Measurements from ENCODE around the gene CNOT3.
"Not testable (repeated sequence)": the region's sequence is repeated elsewhere in the genome, so short reads cannot be mapped to it uniquely, and the experiment has no call there.

The CNOT3 gene

GRCh38 chr19:54152267-54152666, 14.7 kb downstream of the CNOT3 start:
- no peak for DNase-seq

- no peak for DNase-seq
Measured at GRCh38 chr19:54152878-54153524, 15.4 kb downstream of the CNOT3 start.

DNA sequence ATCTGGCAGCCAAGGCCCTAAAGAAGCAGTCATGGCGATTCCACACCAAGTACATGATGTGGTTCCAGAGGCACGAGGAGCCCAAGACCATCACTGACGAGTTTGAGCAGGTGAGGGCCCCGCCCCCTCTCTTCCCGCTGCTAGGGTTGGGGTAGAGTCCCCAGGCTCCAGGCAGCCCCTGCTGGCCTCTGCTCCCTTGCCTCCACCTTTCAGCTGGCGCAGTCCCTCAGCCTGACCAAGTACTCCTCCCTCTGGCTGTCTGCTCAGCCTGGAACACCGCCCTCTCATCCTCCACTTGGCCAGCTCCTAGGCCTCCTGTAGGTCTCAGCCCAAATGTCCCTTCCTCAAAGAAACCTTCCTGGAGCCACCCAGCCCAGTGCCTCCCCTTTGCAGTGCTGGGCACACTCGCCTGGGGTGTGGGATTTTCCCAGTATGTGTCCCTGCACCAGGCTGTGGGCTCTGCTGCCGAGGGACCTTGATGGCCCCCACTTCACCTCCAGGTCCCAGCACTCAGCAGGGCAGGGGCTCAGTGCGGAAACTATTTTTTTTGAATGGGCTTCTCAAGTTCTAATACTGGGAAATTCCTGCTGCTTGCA, 16.3 kb downstream of the CNOT3 start:
- DNase-seq: no peak

DNA sequence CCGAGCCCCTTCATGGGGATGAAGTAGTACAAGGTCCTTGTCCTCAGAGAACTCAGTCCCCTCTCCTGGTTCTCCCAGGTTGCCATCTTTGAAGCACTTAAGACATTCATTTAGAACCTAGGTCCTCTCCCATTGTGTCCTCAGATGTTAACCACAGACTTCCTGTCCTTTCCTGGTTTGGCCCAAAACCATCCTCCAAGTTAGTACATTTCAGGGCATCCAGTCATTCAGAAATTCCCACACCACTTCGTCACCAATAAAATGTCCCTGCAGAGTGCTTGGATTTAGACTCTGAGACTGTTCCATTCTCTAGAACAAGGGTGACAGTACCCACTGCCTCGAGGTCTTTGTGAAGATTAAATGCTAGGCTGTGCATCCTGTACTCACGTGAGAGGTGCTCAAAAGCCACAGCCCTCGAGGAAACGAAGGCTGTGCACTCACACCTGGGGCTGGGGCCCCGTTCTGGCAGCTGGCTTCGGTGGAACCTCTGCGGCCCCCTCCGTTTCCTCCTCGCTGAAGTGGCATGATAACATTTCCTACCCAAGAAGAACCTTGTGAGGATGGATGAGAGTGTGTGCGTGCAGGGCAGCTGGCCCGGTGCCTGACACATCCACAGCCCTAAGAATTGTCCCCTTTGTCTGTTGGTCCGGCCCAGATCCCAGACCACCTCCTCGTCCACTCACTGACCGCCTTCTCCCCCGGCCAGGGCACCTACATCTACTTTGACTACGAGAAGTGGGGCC, 17.2 kb downstream of the CNOT3 start:
- no peak for DNase-seq

- DNase-seq: no peak
Measured at GRCh38 chr19:54155694-54156093, 18.1 kb downstream of the CNOT3 start.

DNA sequence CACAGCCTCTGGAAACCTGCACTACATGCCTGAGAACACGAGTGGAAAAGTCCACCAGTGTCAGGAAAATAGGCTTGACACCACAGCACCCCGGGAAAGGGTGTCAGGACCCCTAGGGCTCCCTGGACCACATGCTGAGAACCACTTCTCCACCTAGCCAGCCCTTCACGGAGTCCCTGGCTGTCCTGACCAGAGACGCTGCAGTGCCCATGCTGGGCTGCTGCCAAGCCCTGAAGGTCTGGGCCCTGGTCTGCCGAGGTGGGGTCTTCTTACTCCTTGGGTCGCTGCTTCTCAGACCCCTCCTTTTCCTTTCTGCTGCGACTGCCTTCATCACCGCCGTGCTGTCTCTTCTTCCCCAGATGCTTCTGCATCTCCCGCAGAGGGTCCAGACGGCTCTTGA, 18.9 kb downstream of the CNOT3 start:
- no peak for DNase-seq

- DNase-seq: no peak
Measured at GRCh38 chr19:54156953-54157352, 19.4 kb downstream of the CNOT3 start.

DNA sequence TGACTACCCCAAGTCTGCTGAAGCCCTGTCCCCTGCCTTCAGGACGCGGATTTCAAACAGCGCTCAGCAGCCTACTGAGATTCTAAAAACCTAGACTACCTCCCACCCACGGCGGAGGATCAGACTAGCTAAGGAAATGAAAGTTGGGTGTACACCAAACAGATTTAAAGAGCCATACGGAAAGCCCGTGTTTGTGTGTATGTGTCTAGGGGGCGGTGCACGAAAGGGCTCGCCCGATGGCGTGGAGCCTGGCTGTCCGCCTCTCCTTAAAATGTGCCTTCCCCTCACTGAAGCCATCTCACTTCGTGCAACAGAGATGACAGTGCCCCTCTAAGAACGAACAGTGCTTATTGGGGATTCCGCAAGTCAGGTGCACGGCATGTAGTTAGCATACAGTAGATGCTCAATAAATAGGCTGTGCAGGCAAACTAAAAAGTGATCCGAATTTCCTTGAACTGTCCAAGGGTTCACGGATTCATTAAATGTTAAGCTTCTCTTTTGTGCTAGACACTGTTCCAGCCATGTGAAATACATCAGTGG, 21.3 kb downstream of the CNOT3 start:
- DNase-seq: no peak

GRCh38 chr19:54159352-54160181, 22.0 kb downstream of the CNOT3 start, which contains the start of gene LENG1:
Gene LENG1 (minus strand): TSS chr19:54159721. CDS start chr19:54159695, 26 bp downstream.
- peak; percentile 99 for DNase-seq

DNA sequence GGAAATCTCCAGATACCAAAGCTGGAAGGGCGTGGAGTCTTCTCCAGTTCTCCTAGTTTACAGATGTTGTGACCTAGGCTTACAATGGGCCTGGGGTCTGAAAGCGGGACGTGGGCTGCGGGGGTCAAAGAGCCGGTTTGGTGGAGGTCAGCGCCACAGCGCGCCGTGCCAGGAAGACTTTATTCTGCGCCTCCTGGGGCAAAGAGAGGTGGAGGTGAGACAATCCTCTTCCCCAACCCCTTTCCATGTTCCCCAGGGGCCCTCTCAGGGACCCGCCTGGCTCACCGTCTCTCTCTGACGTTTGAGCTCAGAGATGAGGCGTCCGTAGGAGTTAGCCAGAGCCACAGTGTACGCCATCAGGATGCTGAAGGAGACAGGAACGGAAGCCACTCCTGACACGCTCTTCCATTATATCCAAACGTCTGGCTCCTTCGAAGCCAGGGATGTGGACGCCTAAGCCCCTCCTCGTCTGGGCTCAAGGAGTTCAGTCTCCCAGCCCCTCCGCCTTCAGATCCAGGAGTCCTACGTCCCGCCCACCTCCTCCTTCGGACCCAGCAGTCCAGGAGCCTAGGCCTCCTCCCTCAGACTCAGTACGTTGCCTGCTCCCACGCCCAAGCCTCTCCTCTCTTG, 22.7 kb downstream of the CNOT3 start:
- no peak for DNase-seq

DNA sequence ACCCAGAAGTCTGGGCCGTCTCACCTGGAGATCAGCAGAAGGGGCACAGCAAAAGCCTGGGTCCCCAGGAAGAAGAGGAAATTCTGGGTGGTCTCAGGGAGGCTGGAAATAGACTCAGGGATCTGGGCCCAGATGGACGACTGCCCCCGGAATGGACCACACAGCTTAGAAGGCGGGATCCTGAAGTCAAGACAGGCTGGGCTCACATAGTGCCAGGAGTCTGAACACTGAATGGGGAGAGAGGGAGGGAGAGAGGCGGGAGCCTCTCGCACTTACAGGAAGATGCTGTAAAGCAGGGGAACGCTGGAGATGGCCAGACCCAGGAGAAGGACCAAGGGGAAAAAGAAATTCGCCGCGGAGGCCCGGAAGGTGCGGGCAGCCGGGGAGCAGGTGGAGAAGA, 23.3 kb downstream of the CNOT3 start:
- DNase-seq: no peak

- peak; percentile 74 for DNase-seq
Measured at GRCh38 chr19:54162241-54162805, 24.8 kb downstream of the CNOT3 start.

DNA sequence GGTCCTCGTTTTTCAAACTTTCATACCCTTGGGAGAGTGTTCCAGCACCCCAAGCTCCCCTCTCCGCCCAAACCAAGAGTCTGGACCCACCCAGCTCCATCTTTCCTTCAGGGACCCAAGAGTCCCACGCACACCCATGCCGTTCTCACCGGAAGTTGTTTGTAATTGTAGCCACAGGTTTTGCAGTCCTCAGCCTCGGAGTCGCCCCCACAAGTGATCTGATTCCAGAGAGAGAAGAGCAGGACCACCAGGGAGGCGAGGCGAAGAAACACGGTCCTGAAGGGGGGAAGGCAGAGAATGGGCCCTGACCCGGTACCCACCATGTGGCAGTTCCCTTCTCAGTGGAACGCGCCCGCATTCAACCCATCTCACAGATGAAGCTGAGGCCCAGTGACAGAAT, 25.3 kb downstream of the CNOT3 start:
- no peak for DNase-seq

GRCh38 chr19:54164369-54165068, 27.0 kb downstream of the CNOT3 start:
- peak; percentile 75 for DNase-seq

- DNase-seq: no peak
Measured at GRCh38 chr19:54165222-54165621, 27.7 kb downstream of the CNOT3 start.

- peak; percentile 68 for DNase-seq
Measured at GRCh38 chr19:54168174-54168917, 30.8 kb downstream of the CNOT3 start.

GRCh38 chr19:54169149-54169740, 31.7 kb downstream of the CNOT3 start:
- no peak for DNase-seq

- not testable (repeated sequence) for DNase-seq
Measured at GRCh38 chr19:54171736-54172431, 34.3 kb downstream of the CNOT3 start.

Measured in NCI-H774 (cell line).